GM23338 (cell line): Measurements from ENCODE around the gene TMEM138. TPM values are rescaled to one million over a fixed set of nuclear protein-coding genes. Genes with fewer than 3 reads are reported as not detected.

Source experiments
- ATAC-seq: fragments of 200-7000 bp; cut with Tn5 transposase; 3 replicates; pipeline ENCODE4 v1.9.1; 2020
- DNase-seq: peaks from one replicate; pipeline ENCODE4 v3.0.0-alpha.2; 2015; ENCODE audit warnings: low spot score
- H2AFZ ChIP-seq: fragments of 200-600 bp; sonication (generic); 2 replicates; pipeline ENCODE4 v1.8.0; 2016; ENCODE audit warnings: antibody characterized with exemption, mild to moderate bottlenecking, moderate library complexity
- H3F3A ChIP-seq: fragments of 200-600 bp; sonication (generic); replicated peaks from 2 replicates; pipeline ENCODE4 v1.8.0; 2017; ENCODE audit warnings: antibody characterized with exemption, mixed run types, low read depth
- H3K27ac ChIP-seq: fragments of 200-600 bp; sonication (generic); 2 replicates; pipeline ENCODE4 v1.6.1; 2016; ENCODE audit warnings: low read depth
- H3K27me3 ChIP-seq: fragments of 200-600 bp; sonication (generic); 2 replicates; pipeline ENCODE4 v1.8.0; 2016; ENCODE audit warnings: mild to moderate bottlenecking, mixed run types, moderate library complexity; ENCODE audit not compliant: insufficient read depth
- H3K36me3 ChIP-seq: fragments of 200-600 bp; sonication (generic); 2 replicates; pipeline ENCODE4 v1.8.0; 2016; ENCODE audit warnings: mild to moderate bottlenecking; ENCODE audit not compliant: insufficient read depth
- H3K4me1 ChIP-seq: fragments of 200-600 bp; sonication (generic); 2 replicates; pipeline ENCODE4 v1.8.0; 2016; ENCODE audit warnings: mild to moderate bottlenecking, moderate library complexity; ENCODE audit not compliant: insufficient read depth
- H3K4me2 ChIP-seq: fragments of 200-600 bp; sonication (generic); 2 replicates; pipeline ENCODE4 v1.7.1; 2017; ENCODE audit warnings: mixed run types
- H3K4me3 ChIP-seq: fragments of 200-600 bp; sonication (generic); 2 replicates; pipeline ENCODE4 v1.6.1; 2016; ENCODE audit warnings: mixed run types
- H3K79me2 ChIP-seq: fragments of 200-600 bp; sonication (generic); replicated peaks from 2 replicates; pipeline ENCODE4 v1.8.0; 2017; ENCODE audit warnings: mild to moderate bottlenecking; ENCODE audit not compliant: insufficient read depth
- H3K9me2 ChIP-seq: fragments of 200-600 bp; sonication (generic); 2 replicates; pipeline ENCODE4 v1.8.0; 2017; ENCODE audit not compliant: insufficient read depth
- H4K20me1 ChIP-seq: fragments of 200-600 bp; sonication (generic); replicated peaks from 2 replicates; pipeline ENCODE4 v1.8.0; 2017; ENCODE audit warnings: mild to moderate bottlenecking; ENCODE audit not compliant: insufficient read depth
- H3K27ac Mint-ChIP-seq: 2 replicates; pipeline ENCODE4 v1.8.0; 2020; ENCODE audit warnings: inconsistent platforms, mild to moderate bottlenecking, moderate library complexity, mixed read lengths
- H3K27me3 Mint-ChIP-seq: 3 replicates; pipeline ENCODE4 v1.8.0; 2022; ENCODE audit warnings: low read depth, mild to moderate bottlenecking, moderate library complexity, mixed read lengths, inconsistent platforms; ENCODE audit not compliant: insufficient read depth, poor library complexity
- H3K36me3 Mint-ChIP-seq: 3 replicates; pipeline ENCODE4 v1.8.0; 2021; ENCODE audit warnings: low read depth, mild to moderate bottlenecking, inconsistent platforms, moderate library complexity, mixed read lengths
- H3K4me1 Mint-ChIP-seq: 3 replicates; pipeline ENCODE4 v1.8.0; 2020; ENCODE audit warnings: mild to moderate bottlenecking, inconsistent platforms, mixed read lengths
- H3K4me3 Mint-ChIP-seq: 3 replicates; pipeline ENCODE4 v1.8.0; 2021; ENCODE audit warnings: moderate library complexity, mild to moderate bottlenecking, inconsistent platforms, mixed read lengths
- H3K9me3 Mint-ChIP-seq: 3 replicates; pipeline ENCODE4 v1.8.0; 2020; ENCODE audit warnings: moderate library complexity, mild to moderate bottlenecking, inconsistent platforms, mixed read lengths
- CREB1 ChIP-seq: fragments of 250-450 bp; sonication (Bioruptor Pico); IDR thresholded peaks from 2 replicates; pipeline ENCODE4 v1.5.0; 2020; ENCODE audit warnings: low read depth, mild to moderate bottlenecking, moderate library complexity
- EZH2 ChIP-seq: fragments of 200-600 bp; sonication (generic); IDR thresholded peaks from one replicate; pipeline ENCODE4 v1.8.0; 2017; ENCODE audit warnings: antibody characterized with exemption, mild to moderate bottlenecking, low read depth; ENCODE audit not compliant: unreplicated experiment
- EZH2phosphoT487 ChIP-seq: fragments of 200-600 bp; sonication (generic); IDR thresholded peaks from one replicate; pipeline ENCODE4 v1.8.1; 2018; ENCODE audit warnings: antibody characterized with exemption; ENCODE audit not compliant: unreplicated experiment
- JUNB ChIP-seq: IDR thresholded peaks from one replicate; pipeline ENCODE4 v1.6.1; 2016; ENCODE audit warnings: antibody characterized with exemption; ENCODE audit not compliant: unreplicated experiment
- NANOG ChIP-seq: IDR thresholded peaks from 2 replicates; pipeline ENCODE4 v1.6.1; 2016; ENCODE audit warnings: antibody characterized with exemption, borderline replicate concordance
- POLR2AphosphoS5 ChIP-seq: IDR thresholded peaks from 2 replicates; pipeline ENCODE4 v1.6.1; 2016; ENCODE audit warnings: antibody characterized with exemption, low read depth
- STAT1 ChIP-seq: IDR thresholded peaks from one replicate; pipeline ENCODE4 v1.6.1; 2016; ENCODE audit warnings: antibody characterized with exemption; ENCODE audit not compliant: unreplicated experiment
- ZNF114 ChIP-seq: fragments of 250-450 bp; sonication (Bioruptor Pico); IDR thresholded peaks from 2 replicates; pipeline ENCODE4 v1.5.0; 2020; ENCODE audit warnings: mild to moderate bottlenecking, moderate library complexity
- ZNF331 ChIP-seq: fragments of 250-450 bp; sonication (Bioruptor Pico); IDR thresholded peaks from 2 replicates; pipeline ENCODE4 v1.5.0; 2020; ENCODE audit warnings: low read depth, mild to moderate bottlenecking, moderate library complexity
- polyA plus RNA-seq: library from polyadenylated mRNA; unstranded; fragments of >200 nt; fragmentation: Nextera tagmentation; extraction: Ambion mirVana; gene quantifications from 2 replicates; pipeline ENCODE4 v1.2.1, GENCODE V29; 2016
- total RNA-seq: library from RNA; depleted of rRNA; stranded (reverse); fragments of >200 nt; shearing (Covaris generic); gene quantifications from 2 replicates; pipeline ENCODE4 v1.2.3, GENCODE V29; 2014
- TF ChIP-seq, protein P1 (sequence below): IDR thresholded peaks from 2 replicates; pipeline ENCODE4 v1.6.1; 2016; ENCODE audit warnings: antibody characterized with exemption
- TF ChIP-seq, protein P2 (sequence below): IDR thresholded peaks from one replicate; pipeline ENCODE4 v1.6.1; 2018; ENCODE audit warnings: antibody characterized with exemption; ENCODE audit not compliant: unreplicated experiment
- TF ChIP-seq, protein P3 (sequence below), 2 experiments: fragments of 200-600 bp in 1 of 2; sonication (generic) in 1 of 2; conservative IDR thresholded peaks; 2 replicates each; pipeline versions ENCODE4 v1.5.1 to v1.6.1; 2016 to 2017; ENCODE audit warnings: antibody characterized with exemption in 2 of 2, low read depth in 2 of 2, mild to moderate bottlenecking in 2 of 2, moderate library complexity in 1 of 2
- TF ChIP-seq, protein P4 (sequence below): fragments of 250-450 bp; sonication (Bioruptor Pico); IDR thresholded peaks from 2 replicates; pipeline ENCODE4 v1.5.0; 2020; ENCODE audit warnings: mild to moderate bottlenecking, moderate library complexity

Gene TMEM138
- total and polyA plus RNA-seq, 2 experiments from 2014 or later: 30.2 to 32.1 TPM

DNA sequence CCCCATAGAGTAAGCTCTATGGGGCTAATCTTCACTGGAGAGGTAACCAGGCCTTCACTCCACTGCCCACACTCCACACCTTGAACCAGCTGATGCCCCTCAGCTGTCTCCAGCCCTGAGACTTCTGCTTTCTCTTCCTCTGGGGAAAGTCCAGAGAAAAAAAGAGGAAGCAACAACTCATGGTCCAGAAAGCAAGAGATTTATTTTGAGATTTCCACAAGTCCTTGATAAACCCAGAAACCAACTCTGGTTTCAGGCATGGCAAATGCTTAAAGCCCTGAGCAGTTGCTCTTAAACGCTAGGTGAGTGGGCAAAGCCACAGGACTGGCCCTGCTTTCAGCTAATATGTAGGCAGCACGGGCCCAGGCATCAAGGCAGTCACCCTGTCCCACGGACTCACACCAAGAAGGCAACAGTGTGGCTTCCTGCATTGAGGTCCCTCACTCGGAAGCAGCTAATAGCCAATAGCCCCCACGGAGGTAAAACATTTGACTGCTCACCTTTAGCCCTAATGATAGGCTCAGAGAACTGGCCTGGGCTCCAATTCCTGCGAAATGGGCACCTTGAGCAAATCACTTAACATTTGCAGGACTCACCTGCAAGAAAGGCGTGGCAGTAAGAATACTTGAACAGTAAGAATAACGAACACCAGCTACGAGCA lies 4.8 kb upstream of the TMEM138 start:
- Mint-ChIP-seq H3K27ac (no peak overlapping the region), H3K27me3 (peaks cover 2% of the 10 kb centered on the region)
- H3K4me3 ChIP-seq: no peak overlapping the region

More for the DNA sequence above, 4.8 kb upstream of the TMEM138 start:
- H3K4me1 Mint-ChIP-seq: peaks cover 9% of the 10 kb centered on the region
- no peak overlapping the region for H3K27ac ChIP-seq
- H3K9me2 ChIP-seq: no peaks in the 10 kb centered on the region
- TF ChIP-seq EZH2phosphoT487 (no peak), ZNF331 (CRISPR knock-in tag) (no peak), EZH2 (no peak), CREB1 (CRISPR knock-in tag) (no peak), POLR2AphosphoS5 (no peak), STAT1 (no peak), NANOG (no peak), JUNB (no peak), ZNF114 (CRISPR knock-in tag) (no peak)
- TF ChIP-seq, protein P1, sequence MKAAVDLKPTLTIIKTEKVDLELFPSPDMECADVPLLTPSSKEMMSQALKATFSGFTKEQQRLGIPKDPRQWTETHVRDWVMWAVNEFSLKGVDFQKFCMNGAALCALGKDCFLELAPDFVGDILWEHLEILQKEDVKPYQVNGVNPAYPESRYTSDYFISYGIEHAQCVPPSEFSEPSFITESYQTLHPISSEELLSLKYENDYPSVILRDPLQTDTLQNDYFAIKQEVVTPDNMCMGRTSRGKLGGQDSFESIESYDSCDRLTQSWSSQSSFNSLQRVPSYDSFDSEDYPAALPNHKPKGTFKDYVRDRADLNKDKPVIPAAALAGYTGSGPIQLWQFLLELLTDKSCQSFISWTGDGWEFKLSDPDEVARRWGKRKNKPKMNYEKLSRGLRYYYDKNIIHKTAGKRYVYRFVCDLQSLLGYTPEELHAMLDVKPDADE: no peak
- TF ChIP-seq, protein P2, sequence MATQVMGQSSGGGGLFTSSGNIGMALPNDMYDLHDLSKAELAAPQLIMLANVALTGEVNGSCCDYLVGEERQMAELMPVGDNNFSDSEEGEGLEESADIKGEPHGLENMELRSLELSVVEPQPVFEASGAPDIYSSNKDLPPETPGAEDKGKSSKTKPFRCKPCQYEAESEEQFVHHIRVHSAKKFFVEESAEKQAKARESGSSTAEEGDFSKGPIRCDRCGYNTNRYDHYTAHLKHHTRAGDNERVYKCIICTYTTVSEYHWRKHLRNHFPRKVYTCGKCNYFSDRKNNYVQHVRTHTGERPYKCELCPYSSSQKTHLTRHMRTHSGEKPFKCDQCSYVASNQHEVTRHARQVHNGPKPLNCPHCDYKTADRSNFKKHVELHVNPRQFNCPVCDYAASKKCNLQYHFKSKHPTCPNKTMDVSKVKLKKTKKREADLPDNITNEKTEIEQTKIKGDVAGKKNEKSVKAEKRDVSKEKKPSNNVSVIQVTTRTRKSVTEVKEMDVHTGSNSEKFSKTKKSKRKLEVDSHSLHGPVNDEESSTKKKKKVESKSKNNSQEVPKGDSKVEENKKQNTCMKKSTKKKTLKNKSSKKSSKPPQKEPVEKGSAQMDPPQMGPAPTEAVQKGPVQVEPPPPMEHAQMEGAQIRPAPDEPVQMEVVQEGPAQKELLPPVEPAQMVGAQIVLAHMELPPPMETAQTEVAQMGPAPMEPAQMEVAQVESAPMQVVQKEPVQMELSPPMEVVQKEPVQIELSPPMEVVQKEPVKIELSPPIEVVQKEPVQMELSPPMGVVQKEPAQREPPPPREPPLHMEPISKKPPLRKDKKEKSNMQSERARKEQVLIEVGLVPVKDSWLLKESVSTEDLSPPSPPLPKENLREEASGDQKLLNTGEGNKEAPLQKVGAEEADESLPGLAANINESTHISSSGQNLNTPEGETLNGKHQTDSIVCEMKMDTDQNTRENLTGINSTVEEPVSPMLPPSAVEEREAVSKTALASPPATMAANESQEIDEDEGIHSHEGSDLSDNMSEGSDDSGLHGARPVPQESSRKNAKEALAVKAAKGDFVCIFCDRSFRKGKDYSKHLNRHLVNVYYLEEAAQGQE: no peak
- TF ChIP-seq, protein P3, sequence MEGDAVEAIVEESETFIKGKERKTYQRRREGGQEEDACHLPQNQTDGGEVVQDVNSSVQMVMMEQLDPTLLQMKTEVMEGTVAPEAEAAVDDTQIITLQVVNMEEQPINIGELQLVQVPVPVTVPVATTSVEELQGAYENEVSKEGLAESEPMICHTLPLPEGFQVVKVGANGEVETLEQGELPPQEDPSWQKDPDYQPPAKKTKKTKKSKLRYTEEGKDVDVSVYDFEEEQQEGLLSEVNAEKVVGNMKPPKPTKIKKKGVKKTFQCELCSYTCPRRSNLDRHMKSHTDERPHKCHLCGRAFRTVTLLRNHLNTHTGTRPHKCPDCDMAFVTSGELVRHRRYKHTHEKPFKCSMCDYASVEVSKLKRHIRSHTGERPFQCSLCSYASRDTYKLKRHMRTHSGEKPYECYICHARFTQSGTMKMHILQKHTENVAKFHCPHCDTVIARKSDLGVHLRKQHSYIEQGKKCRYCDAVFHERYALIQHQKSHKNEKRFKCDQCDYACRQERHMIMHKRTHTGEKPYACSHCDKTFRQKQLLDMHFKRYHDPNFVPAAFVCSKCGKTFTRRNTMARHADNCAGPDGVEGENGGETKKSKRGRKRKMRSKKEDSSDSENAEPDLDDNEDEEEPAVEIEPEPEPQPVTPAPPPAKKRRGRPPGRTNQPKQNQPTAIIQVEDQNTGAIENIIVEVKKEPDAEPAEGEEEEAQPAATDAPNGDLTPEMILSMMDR (conservative IDR thresholded peaks at IDR 0.05; ENCODE audit: low read depth in 2 of 2): no peak
- TF ChIP-seq, protein P4, sequence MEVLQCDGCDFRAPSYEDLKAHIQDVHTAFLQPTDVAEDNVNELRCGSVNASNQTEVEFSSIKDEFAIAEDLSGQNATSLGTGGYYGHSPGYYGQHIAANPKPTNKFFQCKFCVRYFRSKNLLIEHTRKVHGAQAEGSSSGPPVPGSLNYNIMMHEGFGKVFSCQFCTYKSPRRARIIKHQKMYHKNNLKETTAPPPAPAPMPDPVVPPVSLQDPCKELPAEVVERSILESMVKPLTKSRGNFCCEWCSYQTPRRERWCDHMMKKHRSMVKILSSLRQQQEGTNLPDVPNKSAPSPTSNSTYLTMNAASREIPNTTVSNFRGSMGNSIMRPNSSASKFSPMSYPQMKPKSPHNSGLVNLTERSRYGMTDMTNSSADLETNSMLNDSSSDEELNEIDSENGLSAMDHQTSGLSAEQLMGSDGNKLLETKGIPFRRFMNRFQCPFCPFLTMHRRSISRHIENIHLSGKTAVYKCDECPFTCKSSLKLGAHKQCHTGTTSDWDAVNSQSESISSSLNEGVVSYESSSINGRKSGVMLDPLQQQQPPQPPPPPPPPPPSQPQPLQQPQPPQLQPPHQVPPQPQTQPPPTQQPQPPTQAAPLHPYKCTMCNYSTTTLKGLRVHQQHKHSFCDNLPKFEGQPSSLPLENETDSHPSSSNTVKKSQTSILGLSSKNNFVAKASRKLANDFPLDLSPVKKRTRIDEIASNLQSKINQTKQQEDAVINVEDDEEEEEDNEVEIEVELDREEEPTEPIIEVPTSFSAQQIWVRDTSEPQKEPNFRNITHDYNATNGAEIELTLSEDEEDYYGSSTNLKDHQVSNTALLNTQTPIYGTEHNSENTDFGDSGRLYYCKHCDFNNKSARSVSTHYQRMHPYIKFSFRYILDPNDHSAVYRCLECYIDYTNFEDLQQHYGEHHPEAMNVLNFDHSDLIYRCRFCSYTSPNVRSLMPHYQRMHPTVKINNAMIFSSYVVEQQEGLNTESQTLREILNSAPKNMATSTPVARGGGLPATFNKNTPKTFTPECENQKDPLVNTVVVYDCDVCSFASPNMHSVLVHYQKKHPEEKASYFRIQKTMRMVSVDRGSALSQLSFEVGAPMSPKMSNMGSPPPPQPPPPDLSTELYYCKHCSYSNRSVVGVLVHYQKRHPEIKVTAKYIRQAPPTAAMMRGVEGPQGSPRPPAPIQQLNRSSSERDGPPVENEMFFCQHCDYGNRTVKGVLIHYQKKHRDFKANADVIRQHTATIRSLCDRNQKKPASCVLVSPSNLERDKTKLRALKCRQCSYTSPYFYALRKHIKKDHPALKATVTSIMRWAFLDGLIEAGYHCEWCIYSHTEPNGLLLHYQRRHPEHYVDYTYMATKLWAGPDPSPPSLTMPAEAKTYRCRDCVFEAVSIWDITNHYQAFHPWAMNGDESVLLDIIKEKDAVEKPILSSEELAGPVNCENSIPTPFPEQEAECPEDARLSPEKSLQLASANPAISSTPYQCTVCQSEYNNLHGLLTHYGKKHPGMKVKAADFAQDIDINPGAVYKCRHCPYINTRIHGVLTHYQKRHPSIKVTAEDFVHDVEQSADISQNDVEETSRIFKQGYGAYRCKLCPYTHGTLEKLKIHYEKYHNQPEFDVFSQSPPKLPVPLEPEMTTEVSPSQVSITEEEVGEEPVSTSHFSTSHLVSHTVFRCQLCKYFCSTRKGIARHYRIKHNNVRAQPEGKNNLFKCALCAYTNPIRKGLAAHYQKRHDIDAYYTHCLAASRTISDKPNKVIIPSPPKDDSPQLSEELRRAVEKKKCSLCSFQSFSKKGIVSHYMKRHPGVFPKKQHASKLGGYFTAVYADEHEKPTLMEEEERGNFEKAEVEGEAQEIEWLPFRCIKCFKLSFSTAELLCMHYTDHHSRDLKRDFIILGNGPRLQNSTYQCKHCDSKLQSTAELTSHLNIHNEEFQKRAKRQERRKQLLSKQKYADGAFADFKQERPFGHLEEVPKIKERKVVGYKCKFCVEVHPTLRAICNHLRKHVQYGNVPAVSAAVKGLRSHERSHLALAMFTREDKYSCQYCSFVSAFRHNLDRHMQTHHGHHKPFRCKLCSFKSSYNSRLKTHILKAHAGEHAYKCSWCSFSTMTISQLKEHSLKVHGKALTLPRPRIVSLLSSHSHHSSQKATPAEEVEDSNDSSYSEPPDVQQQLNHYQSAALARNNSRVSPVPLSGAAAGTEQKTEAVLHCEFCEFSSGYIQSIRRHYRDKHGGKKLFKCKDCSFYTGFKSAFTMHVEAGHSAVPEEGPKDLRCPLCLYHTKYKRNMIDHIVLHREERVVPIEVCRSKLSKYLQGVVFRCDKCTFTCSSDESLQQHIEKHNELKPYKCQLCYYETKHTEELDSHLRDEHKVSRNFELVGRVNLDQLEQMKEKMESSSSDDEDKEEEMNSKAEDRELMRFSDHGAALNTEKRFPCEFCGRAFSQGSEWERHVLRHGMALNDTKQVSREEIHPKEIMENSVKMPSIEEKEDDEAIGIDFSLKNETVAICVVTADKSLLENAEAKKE (CRISPR knock-in tag): no peak
- H4K20me1 ChIP-seq: 0 out of 2 replicates have a peak, but pooled peaks cover 4% of the 10 kb centered on the region
- peaks cover 7% of the 10 kb centered on the region for H3K4me1 ChIP-seq
- peaks cover 3% of the 10 kb centered on the region; the same call in 1 of the 2 replicates for H3F3A ChIP-seq
- H3K36me3 ChIP-seq: no peaks in the 10 kb centered on the region
- H3K36me3 Mint-ChIP-seq: peaks cover 11% of the 10 kb centered on the region
- H3K4me3 Mint-ChIP-seq: no peak overlapping the region
- H3K4me2 ChIP-seq: no peak overlapping the region
- H3K27me3 ChIP-seq: no peaks in the 10 kb centered on the region
- no peak overlapping the region for H2AFZ ChIP-seq
- no peak for DNase-seq
- H3K79me2 ChIP-seq: peaks cover 17% of the 10 kb centered on the region
- no peak for ATAC-seq
- H3K9me3 Mint-ChIP-seq: no peaks in the 10 kb centered on the region
